ENCODE measurements around the gene DPP7. TPM values are rescaled to one million over a fixed set of nuclear protein-coding genes. Genes with fewer than 3 reads are reported as not detected.
"Not testable (repeated sequence)": the region's sequence is repeated elsewhere in the genome, so short reads cannot be mapped to it uniquely, and the experiment has no call there.

DPP7 gene
- total RNA-seq, 2 experiments from 2014 or later: 344 to 349 TPM

DNA sequence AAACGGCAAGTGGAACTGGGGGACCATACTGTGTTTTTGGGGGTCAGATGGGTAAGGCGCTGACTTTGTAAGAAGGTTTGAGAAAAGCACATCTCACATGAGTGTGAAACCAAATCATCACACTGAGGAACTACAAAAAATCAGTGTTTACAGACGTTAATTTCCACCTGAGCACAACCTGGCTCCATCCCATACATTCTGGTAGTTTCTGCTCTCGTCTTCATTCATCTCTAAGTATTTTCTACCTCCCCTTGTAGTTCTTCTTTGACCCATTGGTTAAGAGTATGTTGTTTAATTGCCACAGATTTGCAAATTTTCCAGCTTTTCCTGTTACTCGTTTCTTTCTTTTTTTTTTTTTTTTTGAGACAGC, 8.9 kb upstream of the DPP7 start:
- CTCF ChIA-PET: interaction anchor here (0.8 kb wide), 1 partner anchor 113 kb away, joined by 3 read pairs; no protein-coding TSS in a partner anchor
- Histone ChIP-seq H3K27me3 (ENCODE audit: control insufficient read depth in 1 of 2, insufficient read depth in 2 of 2, low read length in 2 of 2) (no peaks in the 10 kb centered on the region), H3K27ac (ENCODE audit: low read depth in 1 of 2, low read length in 2 of 2) (no peak overlapping the region), H3K36me3 (ENCODE audit: insufficient read depth, low read length) (no peaks in the 10 kb centered on the region), H3K9me3 (ENCODE audit: control insufficient read depth in 1 of 2, insufficient read depth in 1 of 2, low read length in 2 of 2) (no peaks in the 10 kb centered on the region), H3K4me1 (ENCODE audit: insufficient read depth, low read length) (peaks cover 21% of the 10 kb centered on the region), H3K4me3 (ENCODE audit: low read length) (no peak overlapping the region)
- H3K36me3 Mint-ChIP-seq (ENCODE audit: low read depth): peaks cover 1% of the 10 kb centered on the region
- H3K9me3 Mint-ChIP-seq: no peaks in the 10 kb centered on the region
- peak overlapping the region; percentile 38 for H3K4me3 Mint-ChIP-seq
- no peaks in the 10 kb centered on the region for H3K27me3 Mint-ChIP-seq
- peaks cover 24% of the 10 kb centered on the region for H3K4me1 Mint-ChIP-seq (ENCODE audit: low read depth)
- POLR2A ChIA-PET: interaction anchor here (0.6 to 0.7 kb wide), 2 partner anchors 151 to 718 kb away, joined by 3 to 4 read pairs; no protein-coding TSS in a partner anchor
- DNase-seq (no peak), ATAC-seq (ENCODE audit: poor library complexity) (no peak)
- TF ChIP-seq, protein P1, sequence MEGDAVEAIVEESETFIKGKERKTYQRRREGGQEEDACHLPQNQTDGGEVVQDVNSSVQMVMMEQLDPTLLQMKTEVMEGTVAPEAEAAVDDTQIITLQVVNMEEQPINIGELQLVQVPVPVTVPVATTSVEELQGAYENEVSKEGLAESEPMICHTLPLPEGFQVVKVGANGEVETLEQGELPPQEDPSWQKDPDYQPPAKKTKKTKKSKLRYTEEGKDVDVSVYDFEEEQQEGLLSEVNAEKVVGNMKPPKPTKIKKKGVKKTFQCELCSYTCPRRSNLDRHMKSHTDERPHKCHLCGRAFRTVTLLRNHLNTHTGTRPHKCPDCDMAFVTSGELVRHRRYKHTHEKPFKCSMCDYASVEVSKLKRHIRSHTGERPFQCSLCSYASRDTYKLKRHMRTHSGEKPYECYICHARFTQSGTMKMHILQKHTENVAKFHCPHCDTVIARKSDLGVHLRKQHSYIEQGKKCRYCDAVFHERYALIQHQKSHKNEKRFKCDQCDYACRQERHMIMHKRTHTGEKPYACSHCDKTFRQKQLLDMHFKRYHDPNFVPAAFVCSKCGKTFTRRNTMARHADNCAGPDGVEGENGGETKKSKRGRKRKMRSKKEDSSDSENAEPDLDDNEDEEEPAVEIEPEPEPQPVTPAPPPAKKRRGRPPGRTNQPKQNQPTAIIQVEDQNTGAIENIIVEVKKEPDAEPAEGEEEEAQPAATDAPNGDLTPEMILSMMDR (IDR thresholded peaks at IDR 0.05): no peak
- intact Hi-C loops (cut with DNase I, micrococcal nuclease): loop anchor here in 1 of 2 experiments (10.0 kb wide), 1 partner anchor 51 kb away; the partner anchor contains the start of genes LRRC26 and TMEM210
- H3K27ac Mint-ChIP-seq: no peak overlapping the region

GRCh38 chr9:137122796-137123467, 8.4 kb upstream of the DPP7 start:
- H3K4me1 Mint-ChIP-seq (ENCODE audit: low read depth): peaks cover 19% of the 10 kb centered on the region
- ATAC-seq (ENCODE audit: poor library complexity); H3K9me3 Mint-ChIP-seq; H3K27me3 ChIP-seq (ENCODE audit: control insufficient read depth in 1 of 2, insufficient read depth in 2 of 2, low read length in 2 of 2); DNase-seq; H3K27ac ChIP-seq (ENCODE audit: low read depth in 1 of 2, low read length in 2 of 2); H3K4me3 Mint-ChIP-seq; H3K36me3 Mint-ChIP-seq (ENCODE audit: low read depth); H3K27me3 Mint-ChIP-seq; H3K27ac Mint-ChIP-seq; H3K36me3 ChIP-seq (ENCODE audit: insufficient read depth, low read length); H3K9me3 ChIP-seq (ENCODE audit: control insufficient read depth in 1 of 2, insufficient read depth in 1 of 2, low read length in 2 of 2); H3K4me3 ChIP-seq (ENCODE audit: low read length): not testable (repeated sequence)
- H3K4me1 ChIP-seq (ENCODE audit: insufficient read depth, low read length): peaks cover 16% of the 10 kb centered on the region
- ChIA-PET POLR2A (interaction anchor here (0.6 to 0.7 kb wide), 2 partner anchors 152 to 718 kb away, joined by 3 to 4 read pairs; no protein-coding TSS in a partner anchor), CTCF (interaction anchor here (0.7 to 1.7 kb wide), 3 partner anchors 104 to 114 kb away, joined by 3 read pairs; partner anchors contain the start of gene RNF224)
- intact Hi-C loops (cut with DNase I, micrococcal nuclease): loop anchor here in 1 of 2 experiments (1.0 to 10.0 kb wide), 2 partner anchors 52 to 104 kb away; partner anchors contain the start of genes LRRC26, RNF224 and TMEM210

DNA sequence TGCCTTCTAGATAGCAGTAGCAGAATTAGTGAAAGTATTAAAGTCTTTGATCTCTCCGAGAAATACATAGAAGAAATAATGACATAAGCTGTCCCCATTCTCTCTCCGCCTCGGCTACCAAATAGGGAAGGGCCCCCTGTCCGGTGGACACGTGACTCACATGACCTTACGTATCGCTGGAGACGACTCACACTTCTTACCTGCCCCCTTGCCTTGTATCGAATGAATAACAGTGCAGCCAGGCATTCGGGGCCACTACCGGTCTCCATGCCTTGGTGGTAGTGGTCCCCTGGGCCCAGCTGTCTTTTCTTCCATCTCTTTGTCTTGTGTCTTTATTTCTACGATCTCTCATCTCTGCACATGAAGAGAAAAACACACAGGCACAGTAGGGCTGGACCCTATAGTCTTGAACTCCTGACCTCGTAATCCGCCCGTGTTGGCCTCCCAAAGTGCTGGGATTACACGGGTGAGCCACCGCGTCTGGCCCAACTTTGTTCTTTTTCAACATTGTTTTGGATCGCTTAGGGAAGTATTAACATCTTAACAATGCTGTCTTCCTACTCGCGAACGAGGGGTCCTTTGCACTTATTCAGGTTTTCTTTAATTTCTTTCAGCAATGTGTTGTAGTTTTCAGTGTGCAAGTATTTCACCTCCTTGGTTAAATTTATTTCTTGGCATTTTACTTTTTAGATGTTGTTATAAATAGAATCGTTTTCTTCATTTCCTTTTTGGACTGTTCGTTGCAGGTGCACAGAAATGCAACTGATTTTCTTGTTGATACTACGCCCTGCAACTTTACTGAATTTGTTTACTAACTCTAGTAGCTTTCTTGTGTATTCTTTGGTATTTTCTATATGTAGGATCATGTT, 7.6 kb upstream of the DPP7 start:
- H3K27ac Mint-ChIP-seq; H3K27ac ChIP-seq (ENCODE audit: low read depth in 1 of 2, low read length in 2 of 2); H3K27me3 Mint-ChIP-seq; H3K4me1 ChIP-seq (ENCODE audit: insufficient read depth, low read length); H3K4me3 Mint-ChIP-seq; H3K9me3 ChIP-seq (ENCODE audit: control insufficient read depth in 1 of 2, insufficient read depth in 1 of 2, low read length in 2 of 2); ATAC-seq (ENCODE audit: poor library complexity); POLR2A ChIA-PET; H3K27me3 ChIP-seq (ENCODE audit: control insufficient read depth in 1 of 2, insufficient read depth in 2 of 2, low read length in 2 of 2); DNase-seq; H3K4me3 ChIP-seq (ENCODE audit: low read length); H3K9me3 Mint-ChIP-seq; H3K36me3 ChIP-seq (ENCODE audit: insufficient read depth, low read length); H3K36me3 Mint-ChIP-seq (ENCODE audit: low read depth): not testable (repeated sequence)
- CTCF ChIA-PET: interaction anchor here (0.7 to 1.7 kb wide), 3 partner anchors 105 to 114 kb away, joined by 3 read pairs; partner anchors contain the start of gene RNF224
- intact Hi-C loops (cut with DNase I, micrococcal nuclease): loop anchor here in 1 of 2 experiments (1.0 to 10.0 kb wide), 2 partner anchors 53 to 105 kb away; partner anchors contain the start of genes LRRC26, RNF224 and TMEM210
- H3K4me1 Mint-ChIP-seq (ENCODE audit: low read depth): peaks cover 11% of the 10 kb centered on the region

GRCh38 chr9:137118092-137118603, 3.6 kb upstream of the DPP7 start:
- H3K4me1 ChIP-seq (ENCODE audit: insufficient read depth, low read length): peaks cover 15% of the 10 kb centered on the region
- H3K27ac Mint-ChIP-seq; H3K27me3 ChIP-seq (ENCODE audit: control insufficient read depth in 1 of 2, insufficient read depth in 2 of 2, low read length in 2 of 2); H3K9me3 ChIP-seq (ENCODE audit: control insufficient read depth in 1 of 2, insufficient read depth in 1 of 2, low read length in 2 of 2); H3K27me3 Mint-ChIP-seq; H3K36me3 Mint-ChIP-seq (ENCODE audit: low read depth); H3K4me3 Mint-ChIP-seq; H3K36me3 ChIP-seq (ENCODE audit: insufficient read depth, low read length); H3K4me1 Mint-ChIP-seq (ENCODE audit: low read depth); H3K9me3 Mint-ChIP-seq; H3K27ac ChIP-seq (ENCODE audit: low read depth in 1 of 2, low read length in 2 of 2); DNase-seq; ATAC-seq (ENCODE audit: poor library complexity); H3K4me3 ChIP-seq (ENCODE audit: low read length): not testable (repeated sequence)
- intact Hi-C loops (cut with DNase I, micrococcal nuclease): loop anchor here (1.0 to 5.0 kb wide), 2 partner anchors 109 to 119 kb away; partner anchors contain the start of gene RNF224 (in 1 of the 2)
- CTCF ChIA-PET: interaction anchor here (0.7 to 2.4 kb wide), 7 partner anchors 11 to 118 kb away, joined by 3 to 7 read pairs (median 4); partner anchors contain the start of genes ANAPC2, NPDC1, RNF224 and SSNA1
- POLR2A ChIA-PET: interaction anchor here (1.2 kb wide), 1 partner anchor 22 kb away, joined by 3 read pairs; no protein-coding TSS in a partner anchor

All from CD4-positive, alpha-beta T cell (primary cell).